LNCaP clone FGC (cell line): ENCODE results near the gene BBS4.

Source experiments
- DNase-seq: peaks from one replicate; pipeline ENCODE4 v3.0.0-alpha.2; 2011; ENCODE audit warnings: low read depth
- H3K4me3 ChIP-seq: 2 replicates; pipeline ENCODE4 v1.5.1; 2011; ENCODE audit warnings: mild to moderate bottlenecking, low read depth, low read length, control low read depth
- CTCF ChIP-seq: IDR thresholded peaks from 2 replicates; pipeline ENCODE4 v1.5.1; 2012; ENCODE audit warnings: mild to moderate bottlenecking; ENCODE audit not compliant: control insufficient read depth, insufficient read depth; ENCODE audit errors: extremely low read depth

The BBS4 gene

GRCh38 chr15:72786676-72787345, 100.8 kb downstream of the BBS4 start:
- no peak overlapping the region for H3K4me3 ChIP-seq
- DNase-seq, result no peak
- TF ChIP-seq CTCF, result no peak

GRCh38 chr15:72787526-72787925, 101.5 kb downstream of the BBS4 start:
- TF ChIP-seq CTCF, result no peak
- no peak for DNase-seq
- no peak overlapping the region for H3K4me3 ChIP-seq
